ENCODE results near the gene RNASEH2C. TPM values are rescaled to one million over a fixed set of nuclear protein-coding genes. Genes with fewer than 3 reads are reported as not detected.

RNASEH2C gene
- polyA plus RNA-seq, 1 experiment = 14.2 TPM

- no peak for DNase-seq (ENCODE audit: low read depth, low spot score)
- TF ChIP-seq CTCF (IDR thresholded peaks at IDR 0.05; ENCODE audit: low read depth, low read length) = no peak
- ChIA-PET POLR2A (no interaction called here), CTCF (interaction anchor here (0.6 to 1.1 kb wide), 2 partner anchors 10 to 140 kb away, joined by 3 read pairs; no protein-coding TSS in a partner anchor)
- H3K27me3 ChIP-seq (ENCODE audit: control insufficient read depth, insufficient read depth, low read length) = peaks cover 31% of the 10 kb centered on the region
- H3K4me3 ChIP-seq (ENCODE audit: low read depth, low read length) = no peak overlapping the region
- H3K9me3 ChIP-seq (ENCODE audit: control insufficient read depth, insufficient read depth, low read length) = no peaks in the 10 kb centered on the region; the same call in 1 of the 2 replicates
- no peak overlapping the region for H3K27ac ChIP-seq (ENCODE audit: low read depth, low read length)
These were observed 18.9 kb downstream of the RNASEH2C start for GRCh38 chr11:65701686-65702085.

- Histone ChIP-seq H3K9me3 (ENCODE audit: control insufficient read depth, insufficient read depth, low read length) (no peaks in the 10 kb centered on the region; the same call in 1 of the 2 replicates), H3K27ac (ENCODE audit: low read depth, low read length) (no peak overlapping the region), H3K4me3 (ENCODE audit: low read depth, low read length) (no peak overlapping the region), H3K27me3 (ENCODE audit: control insufficient read depth, insufficient read depth, low read length) (peaks cover 31% of the 10 kb centered on the region)
- ChIA-PET POLR2A (no interaction called here), CTCF (interaction anchor here (1.0 kb wide), 1 partner anchor 80 kb away, joined by 6 read pairs; no protein-coding TSS in a partner anchor)
- no peak for DNase-seq (ENCODE audit: low read depth, low spot score)
- TF ChIP-seq CTCF (IDR thresholded peaks at IDR 0.05; ENCODE audit: low read depth, low read length) = no peak
These were observed 20.2 kb downstream of the RNASEH2C start for GRCh38 chr11:65700399-65700798.

GRCh38 chr11:65699306-65699705 is 21.3 kb downstream of the RNASEH2C start:
- POLR2A ChIA-PET = no interaction called here
- CTCF ChIA-PET = interaction anchor here (0.6 kb wide), 1 partner anchor 80 kb away, joined by 3 read pairs; no protein-coding TSS in a partner anchor
- H3K27me3 ChIP-seq (ENCODE audit: control insufficient read depth, insufficient read depth, low read length) = peaks cover 29% of the 10 kb centered on the region
- no peaks in the 10 kb centered on the region; the same call in 1 of the 2 replicates for H3K9me3 ChIP-seq (ENCODE audit: control insufficient read depth, insufficient read depth, low read length)
- no peak overlapping the region for H3K4me3 ChIP-seq (ENCODE audit: low read depth, low read length)
- no peak overlapping the region for H3K27ac ChIP-seq (ENCODE audit: low read depth, low read length)
- TF ChIP-seq CTCF (IDR thresholded peaks at IDR 0.05; ENCODE audit: low read depth, low read length) = no peak
- DNase-seq (ENCODE audit: low read depth, low spot score) = no peak

GRCh38 chr11:65698205-65698604 is 22.4 kb downstream of the RNASEH2C start:
- TF ChIP-seq CTCF (IDR thresholded peaks at IDR 0.05; ENCODE audit: low read depth, low read length) = no peak
- Histone ChIP-seq H3K27me3 (ENCODE audit: control insufficient read depth, insufficient read depth, low read length) (peaks cover 34% of the 10 kb centered on the region), H3K9me3 (ENCODE audit: control insufficient read depth, insufficient read depth, low read length) (no peaks in the 10 kb centered on the region; the same call in 1 of the 2 replicates), H3K4me3 (ENCODE audit: low read depth, low read length) (no peak overlapping the region), H3K27ac (ENCODE audit: low read depth, low read length) (no peak overlapping the region)
- ChIA-PET POLR2A (no interaction called here), CTCF (no interaction called here)
- DNase-seq (ENCODE audit: low read depth, low spot score) = no peak

- POLR2A ChIA-PET = no interaction called here
- CTCF ChIA-PET = interaction anchor here (0.6 to 1.1 kb wide), 2 partner anchors 9 to 15 kb away, joined by 3 to 5 read pairs; partner anchors contain the start of gene KAT5
- no peak for TF ChIP-seq CTCF (IDR thresholded peaks at IDR 0.05; ENCODE audit: low read depth, low read length)
- DNase-seq (ENCODE audit: low read depth, low spot score) = no peak
- Histone ChIP-seq H3K27me3 (ENCODE audit: control insufficient read depth, insufficient read depth, low read length) (peaks cover 31% of the 10 kb centered on the region), H3K27ac (ENCODE audit: low read depth, low read length) (no peak overlapping the region), H3K4me3 (ENCODE audit: low read depth, low read length) (no peak overlapping the region), H3K9me3 (ENCODE audit: control insufficient read depth, insufficient read depth, low read length) (no peaks in the 10 kb centered on the region; the same call in 1 of the 2 replicates)
These were observed 23.6 kb downstream of the RNASEH2C start for GRCh38 chr11:65696802-65697552.
